DMS79 (cell line): Measurements from ENCODE around the gene PHYKPL.

ENCODE experiments used
- DNase-seq: peaks from one replicate; lab custom pipeline; 2025; lab: John Stamatoyannopoulos, UW

The PHYKPL gene

DNA sequence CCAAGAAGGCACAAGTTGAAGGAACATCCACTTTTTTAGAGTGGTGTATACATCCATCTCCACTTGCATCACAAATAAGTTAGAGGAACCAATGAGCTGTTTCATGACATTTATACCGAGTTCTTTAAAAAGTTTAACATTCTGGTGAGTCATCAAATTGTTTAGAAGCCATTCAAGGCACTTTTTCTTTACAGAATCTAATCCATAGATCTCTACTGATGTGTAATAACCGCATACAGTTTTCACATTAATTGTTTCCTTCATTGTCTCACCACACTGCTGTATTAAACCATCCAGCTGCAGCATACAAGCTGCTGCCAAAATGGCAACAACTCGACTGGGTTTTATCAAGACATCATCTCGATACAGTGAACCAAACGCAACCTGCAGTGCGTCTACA lies 46.2 kb downstream of the PHYKPL start:
- no peak for DNase-seq

DNA sequence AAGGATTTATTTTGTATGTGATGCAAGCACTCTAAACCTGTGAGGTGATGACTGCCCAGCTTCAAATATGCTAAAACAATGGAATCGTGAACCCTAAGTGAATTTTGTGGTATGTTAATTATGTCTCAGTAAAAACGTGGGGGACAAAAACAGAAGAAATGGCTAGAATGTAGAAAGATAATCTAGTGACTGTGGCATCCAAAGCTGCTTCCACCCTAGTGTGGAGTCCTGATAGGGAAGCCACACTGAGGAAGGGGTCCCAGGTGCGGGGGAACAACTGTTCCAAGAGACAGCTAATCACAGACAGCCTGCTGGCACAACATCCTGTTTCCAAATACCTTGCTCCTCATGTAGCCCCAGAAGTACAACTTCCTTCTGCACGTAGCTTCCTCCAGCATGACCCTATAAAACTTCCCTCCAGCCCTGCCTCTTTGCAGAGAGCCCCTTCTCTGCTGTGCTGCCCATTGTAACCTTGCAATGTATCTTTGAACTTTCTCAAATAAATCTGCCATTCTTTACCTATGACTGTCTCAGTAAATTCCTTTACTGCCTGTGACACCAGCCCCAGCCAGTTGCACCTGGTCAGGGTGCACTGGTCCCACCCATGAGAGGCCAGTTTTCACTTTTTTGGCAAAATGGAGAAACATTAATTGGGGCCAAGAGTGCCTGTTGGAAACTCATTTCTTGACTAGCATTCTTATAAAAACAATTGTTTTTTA lies 50.3 kb downstream of the PHYKPL start:
- DNase-seq = no peak

DNA sequence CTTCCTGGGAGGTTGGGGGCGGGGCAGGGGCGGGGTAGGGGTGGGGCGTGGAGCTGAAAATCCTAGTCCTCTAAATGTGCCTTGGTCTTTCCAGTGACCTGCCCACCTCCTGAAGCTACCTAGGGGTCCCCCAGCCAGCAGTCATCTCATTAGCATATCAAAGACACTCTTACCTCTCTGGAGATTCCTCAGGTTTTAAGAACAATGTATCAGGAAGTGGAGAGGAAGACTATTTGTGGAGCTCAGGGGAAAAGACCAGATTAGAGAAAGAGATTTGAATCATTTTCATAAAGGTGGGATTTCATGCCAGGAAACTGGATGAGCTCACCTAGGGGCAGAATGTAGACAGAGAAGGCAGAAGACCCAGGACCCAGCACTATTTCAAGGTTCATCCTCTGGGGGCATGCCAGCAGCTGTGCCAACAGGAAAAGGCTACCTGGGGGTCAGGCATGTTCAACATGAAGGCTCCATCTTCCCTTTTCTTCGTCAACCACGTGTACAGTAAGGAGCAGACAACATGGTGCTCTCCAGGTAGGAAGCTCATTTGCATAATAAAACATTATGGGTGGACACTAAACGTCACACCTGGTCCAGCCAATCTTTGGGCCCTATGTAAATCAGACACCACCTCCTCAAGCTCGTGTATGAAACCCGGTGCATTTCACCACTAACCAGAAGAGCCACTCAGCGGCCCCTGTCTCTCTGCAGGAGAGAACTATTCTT lies 52.3 kb downstream of the PHYKPL start:
- no peak for DNase-seq

DNA sequence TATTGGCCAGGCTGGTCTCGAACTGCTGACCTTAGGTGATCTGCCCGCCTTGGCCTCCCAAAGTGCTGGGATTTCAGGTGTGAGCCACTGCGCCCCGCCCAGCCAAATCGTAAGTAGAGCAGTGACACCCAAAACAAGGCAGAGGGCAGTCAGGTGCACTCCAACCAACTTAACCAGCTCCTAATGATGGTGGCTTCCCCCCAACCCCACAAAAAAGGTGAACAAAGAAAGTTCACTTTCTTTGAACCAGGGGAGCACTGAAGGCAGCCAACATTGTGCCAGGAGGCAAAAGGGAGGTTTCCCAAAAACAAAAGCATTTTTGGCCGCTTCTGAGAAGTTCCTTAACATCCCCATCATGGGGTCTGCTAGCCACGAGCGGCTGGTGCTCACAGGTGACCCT lies 55.0 kb downstream of the PHYKPL start:
- DNase-seq = no peak

DNA sequence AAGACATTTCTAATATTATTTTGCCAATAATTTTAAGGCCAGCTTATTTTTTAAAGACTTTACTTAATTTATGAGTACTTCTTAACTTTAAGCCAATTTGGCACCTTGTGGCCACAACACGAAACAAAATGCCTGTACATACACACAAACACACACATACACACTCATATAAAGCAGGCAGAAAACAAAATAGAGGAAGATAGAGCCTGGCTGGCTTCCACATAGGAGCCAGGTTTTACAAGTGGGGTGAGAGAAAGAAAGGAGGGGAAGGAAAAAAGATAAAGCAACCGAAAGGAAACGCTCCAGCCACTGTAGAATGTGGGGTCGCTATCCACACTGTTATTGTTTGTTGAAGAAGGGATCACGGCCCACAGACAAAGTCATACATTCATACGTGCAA lies 55.8 kb downstream of the PHYKPL start:
- DNase-seq = no peak

- no peak for DNase-seq
Measured at GRCh38 chr5:178174456-178174855, 58.1 kb downstream of the PHYKPL start.

GRCh38 chr5:178170455-178170854 lies 62.1 kb downstream of the PHYKPL start:
- no peak for DNase-seq

DNA sequence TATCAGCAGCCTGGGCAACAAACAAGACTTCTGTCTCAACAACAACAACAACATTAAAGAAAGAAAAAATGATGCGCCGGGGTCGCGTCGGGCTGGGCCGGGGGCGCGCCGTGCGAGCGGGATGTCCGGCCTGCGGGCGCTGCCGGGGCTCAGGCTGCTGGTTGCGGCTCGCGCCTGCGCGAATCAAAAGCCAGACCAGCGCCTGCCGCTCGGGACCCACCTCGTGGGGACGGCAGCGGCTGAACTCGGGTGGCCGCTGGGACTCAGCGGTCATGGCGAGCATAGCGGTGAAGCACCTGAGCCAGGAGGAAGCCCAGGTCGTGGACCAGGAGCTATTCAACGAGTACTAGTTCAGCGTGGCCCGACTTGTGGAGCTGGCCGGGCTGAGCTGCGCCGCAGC lies 67.0 kb downstream of the PHYKPL start:
- DNase-seq = no peak

GRCh38 chr5:178163772-178164735 lies 68.5 kb downstream of the PHYKPL start:
- peak; percentile 74 for DNase-seq

DNA sequence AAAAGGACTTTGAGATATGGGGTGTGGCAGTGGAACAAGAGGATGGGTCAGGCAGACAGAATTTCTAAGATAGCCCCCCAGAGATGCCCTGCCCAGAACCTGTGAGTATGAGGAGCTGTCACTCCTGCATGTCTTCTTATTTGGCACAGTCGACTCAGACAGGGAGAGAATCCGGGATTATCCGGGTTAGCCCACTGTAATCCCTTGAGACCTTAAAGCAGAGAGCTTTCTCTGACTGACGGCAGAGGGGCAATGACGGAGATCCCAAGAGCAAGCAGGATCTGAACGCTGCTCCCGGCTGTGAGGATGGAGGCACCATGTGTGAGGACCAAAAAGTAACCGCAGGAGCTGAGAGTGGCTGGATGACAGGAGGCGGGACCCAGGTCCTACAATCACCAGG lies 70.1 kb downstream of the PHYKPL start:
- no peak for DNase-seq

DNA sequence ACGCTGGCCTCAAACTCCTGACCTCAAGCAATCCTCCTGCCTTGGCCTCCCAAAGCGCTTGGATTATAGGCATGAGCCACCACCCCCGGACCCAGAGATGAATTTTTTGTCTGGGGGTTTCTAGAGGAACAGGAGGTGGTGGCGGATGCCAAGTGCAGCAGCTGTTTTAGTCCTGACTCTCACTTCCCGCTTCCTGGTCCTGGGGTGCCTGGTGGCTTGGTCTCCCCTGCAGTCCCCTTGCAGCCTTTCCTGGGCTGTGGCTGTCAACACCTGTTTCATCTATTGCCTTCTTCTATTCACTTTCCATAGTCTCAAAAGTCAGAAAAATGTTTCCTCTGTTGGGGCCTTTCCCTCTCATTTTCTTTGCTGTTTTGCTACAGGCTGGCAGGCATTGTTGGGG lies 72.4 kb downstream of the PHYKPL start:
- DNase-seq = no peak
